Endodermal cell (in vitro differentiated cells): ENCODE measurements around the gene HRH1. TPM values are rescaled to one million over a fixed set of nuclear protein-coding genes. Genes with fewer than 3 reads are reported as not detected.

Experiments used
- DNase-seq: peaks from one replicate; pipeline ENCODE4 v3.0.0-alpha.2; 2017
- H3K27ac ChIP-seq: 2 replicates; pipeline ENCODE4 v1.5.1; 2013; ENCODE audit warnings: mild to moderate bottlenecking, low read depth, low read length, moderate library complexity
- H3K27me3 ChIP-seq: 2 replicates; pipeline ENCODE4 v1.6.1; 2013; ENCODE audit warnings: mild to moderate bottlenecking, low read length, moderate library complexity; ENCODE audit not compliant: insufficient read depth, control insufficient read depth, poor library complexity, severe bottlenecking
- H3K36me3 ChIP-seq: 2 replicates; pipeline ENCODE4 v1.7.0; 2013; ENCODE audit warnings: mild to moderate bottlenecking, low read length, moderate library complexity; ENCODE audit not compliant: control insufficient read depth, insufficient read depth
- H3K4me1 ChIP-seq: one replicate; pipeline ENCODE4 v1.7.0; 2013; ENCODE audit warnings: low read length; ENCODE audit not compliant: control insufficient read depth, insufficient read depth
- H3K4me3 ChIP-seq: 2 replicates; pipeline ENCODE4 v1.5.1; 2013; ENCODE audit warnings: mild to moderate bottlenecking, low read length, moderate library complexity
- H3K9ac ChIP-seq: 2 replicates; pipeline ENCODE4 v1.6.1; 2013; ENCODE audit warnings: mild to moderate bottlenecking, low read length, moderate library complexity; ENCODE audit not compliant: poor library complexity, severe bottlenecking; ENCODE audit errors: extremely low read depth
- H3K9me3 ChIP-seq: 2 replicates; pipeline ENCODE4 v1.6.1; 2013; ENCODE audit warnings: mild to moderate bottlenecking, low read length, moderate library complexity; ENCODE audit not compliant: control insufficient read depth
- H3K27ac Mint-ChIP-seq: 2 replicates; pipeline ENCODE4 v1.8.0; 2020; ENCODE audit warnings: mixed read lengths
- H3K27me3 Mint-ChIP-seq: 2 replicates; pipeline ENCODE4 v1.8.0; 2021; ENCODE audit warnings: mild to moderate bottlenecking, mixed read lengths; ENCODE audit not compliant: insufficient read depth
- H3K36me3 Mint-ChIP-seq: 2 replicates; pipeline ENCODE4 v1.8.0; 2020; ENCODE audit warnings: low read depth, mixed read lengths
- H3K4me1 Mint-ChIP-seq: 2 replicates; pipeline ENCODE4 v1.8.0; 2020; ENCODE audit warnings: mixed read lengths
- H3K4me3 Mint-ChIP-seq: 2 replicates; pipeline ENCODE4 v1.8.0; 2020; ENCODE audit warnings: mild to moderate bottlenecking, moderate library complexity, mixed read lengths
- H3K9me3 Mint-ChIP-seq: 2 replicates; pipeline ENCODE4 v1.8.0; 2020; ENCODE audit warnings: mild to moderate bottlenecking, mixed read lengths
- WGBS, 2 experiments: methylation state at CpG; one replicate each; pipeline versions ENCODE4 v1.1.5 to v1.1.7; 2013; ENCODE audit warnings: missing lambda C conversion rate in 2 of 2, mixed read lengths in 1 of 2; ENCODE audit not compliant: insufficient coverage in 1 of 2, insufficient read length in 1 of 2; 5-methylcytosine and 5-hydroxymethylcytosine counted together
- total RNA-seq, 2 donors: library from RNA; stranded (reverse); fragmentation: NEBNext Ultra II Directional in 1 of 2; extraction: Animal tissue kit (Norgen Biotek cat#: 25700) in 1 of 2; gene quantifications; 2 replicates in 1 of 2; 3 replicates in 1 of 2; pipeline ENCODE4 v1.2.1, GENCODE V29; 2021
- TF ChIP-seq, protein P1 (sequence below): fragments of 200-600 bp; sonication (generic); conservative IDR thresholded peaks from 2 replicates; pipeline ENCODE4 v1.5.0; 2021; ENCODE audit warnings: antibody characterized with exemption, mild to moderate bottlenecking

Gene HRH1
- total RNA-seq, 2 donors from 2014 or later: 0.13 TPM; not detected in 1

GRCh38 chr3:11211531-11212298 is 57.4 kb downstream of the HRH1 start:
- Histone ChIP-seq H3K9me3 (no peaks in the 10 kb centered on the region), H3K36me3 (no peaks in the 10 kb centered on the region), H3K4me3 (no peak overlapping the region), H3K4me1 (peaks cover 2% of the 10 kb centered on the region), H3K27ac (no peak overlapping the region), H3K27me3 (no peaks in the 10 kb centered on the region), H3K9ac (no peak overlapping the region)
- Mint-ChIP-seq H3K27ac (no peak overlapping the region), H3K4me3 (no peak overlapping the region), H3K27me3 (no peaks in the 10 kb centered on the region), H3K9me3 (no peaks in the 10 kb centered on the region), H3K36me3 (no peaks in the 10 kb centered on the region), H3K4me1 (peaks cover 9% of the 10 kb centered on the region)
- TF ChIP-seq, protein P1, sequence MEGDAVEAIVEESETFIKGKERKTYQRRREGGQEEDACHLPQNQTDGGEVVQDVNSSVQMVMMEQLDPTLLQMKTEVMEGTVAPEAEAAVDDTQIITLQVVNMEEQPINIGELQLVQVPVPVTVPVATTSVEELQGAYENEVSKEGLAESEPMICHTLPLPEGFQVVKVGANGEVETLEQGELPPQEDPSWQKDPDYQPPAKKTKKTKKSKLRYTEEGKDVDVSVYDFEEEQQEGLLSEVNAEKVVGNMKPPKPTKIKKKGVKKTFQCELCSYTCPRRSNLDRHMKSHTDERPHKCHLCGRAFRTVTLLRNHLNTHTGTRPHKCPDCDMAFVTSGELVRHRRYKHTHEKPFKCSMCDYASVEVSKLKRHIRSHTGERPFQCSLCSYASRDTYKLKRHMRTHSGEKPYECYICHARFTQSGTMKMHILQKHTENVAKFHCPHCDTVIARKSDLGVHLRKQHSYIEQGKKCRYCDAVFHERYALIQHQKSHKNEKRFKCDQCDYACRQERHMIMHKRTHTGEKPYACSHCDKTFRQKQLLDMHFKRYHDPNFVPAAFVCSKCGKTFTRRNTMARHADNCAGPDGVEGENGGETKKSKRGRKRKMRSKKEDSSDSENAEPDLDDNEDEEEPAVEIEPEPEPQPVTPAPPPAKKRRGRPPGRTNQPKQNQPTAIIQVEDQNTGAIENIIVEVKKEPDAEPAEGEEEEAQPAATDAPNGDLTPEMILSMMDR: peak; percentile 54
- no peak for DNase-seq
- 86 to 88% methylated on average over 4 to 9 of the region's 9 CpGs for WGBS, 2 experiments

DNA sequence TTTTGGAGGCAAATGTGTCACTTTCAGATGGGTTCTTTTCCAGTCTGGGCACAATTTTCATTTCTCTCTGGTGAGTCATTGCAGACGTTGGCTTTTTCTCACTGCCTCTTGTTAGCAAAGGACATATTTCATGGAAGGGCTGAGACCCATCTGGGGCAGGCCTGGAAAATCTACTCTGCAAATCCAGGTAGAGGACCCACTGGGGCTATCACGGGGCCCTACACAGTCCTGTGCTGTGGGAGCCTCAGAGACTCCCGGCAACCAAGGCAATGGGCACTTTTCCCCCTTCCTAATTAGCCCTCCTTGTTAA is 58.0 kb downstream of the HRH1 start:
- peaks cover 2% of the 10 kb centered on the region for H3K4me1 ChIP-seq
- H3K27me3 Mint-ChIP-seq: no peaks in the 10 kb centered on the region
- TF ChIP-seq, protein P1: no peak
- H3K9me3 ChIP-seq: no peaks in the 10 kb centered on the region
- no peaks in the 10 kb centered on the region for H3K36me3 ChIP-seq
- H3K9me3 Mint-ChIP-seq: no peaks in the 10 kb centered on the region
- H3K36me3 Mint-ChIP-seq: no peaks in the 10 kb centered on the region
- H3K9ac ChIP-seq: no peak overlapping the region
- H3K27ac ChIP-seq: no peak overlapping the region
- WGBS, 2 experiments: 60% methylated on average over 3 of the region's 3 CpGs
- H3K4me1 Mint-ChIP-seq: peaks cover 9% of the 10 kb centered on the region
- no peak overlapping the region for H3K27ac Mint-ChIP-seq
- no peak overlapping the region for H3K4me3 Mint-ChIP-seq
- H3K27me3 ChIP-seq: no peaks in the 10 kb centered on the region
- DNase-seq: no peak
- no peak overlapping the region for H3K4me3 ChIP-seq

GRCh38 chr3:11212784-11213183 is 58.5 kb downstream of the HRH1 start:
- Mint-ChIP-seq H3K4me3 (no peak overlapping the region), H3K36me3 (no peaks in the 10 kb centered on the region), H3K4me1 (peaks cover 9% of the 10 kb centered on the region), H3K27ac (no peak overlapping the region), H3K9me3 (no peaks in the 10 kb centered on the region), H3K27me3 (no peaks in the 10 kb centered on the region)
- DNase-seq: no peak
- Histone ChIP-seq H3K27me3 (no peaks in the 10 kb centered on the region), H3K9me3 (no peaks in the 10 kb centered on the region), H3K9ac (no peak overlapping the region), H3K4me1 (peaks cover 2% of the 10 kb centered on the region), H3K4me3 (no peak overlapping the region), H3K27ac (no peak overlapping the region), H3K36me3 (no peaks in the 10 kb centered on the region)
- TF ChIP-seq, protein P1: no peak
- 94 to 96% methylated on average over 4 to 6 of the region's 6 CpGs for WGBS, 2 experiments
